Right atrium auricular region (tissue), 2 donors: Measurements from ENCODE around the gene CD33. TPM values are rescaled to one million over a fixed set of nuclear protein-coding genes. Genes with fewer than 3 reads are reported as not detected.

ENCODE experiments used
- DNase-seq: peaks from one replicate; pipeline ENCODE4 v3.0.0-alpha.2; 2019; ENCODE audit warnings: low spot score
- H3K27ac ChIP-seq, 2 donors: fragments of 200-600 bp; sonication (generic); 1 replicate in 1 of 2; 2 replicates in 1 of 2; pipeline ENCODE4 v1.5.1; 2016 to 2019
- H3K27me3 ChIP-seq, 2 donors: fragments of 200-600 bp; sonication (generic); one replicate each; pipeline versions ENCODE4 v1.5.1 to v1.6.0; 2017 to 2019
- H3K36me3 ChIP-seq: fragments of 200-600 bp; sonication (generic); one replicate; pipeline ENCODE4 v1.5.1; 2016
- H3K4me1 ChIP-seq, 2 donors: fragments of 200-600 bp; sonication (generic); one replicate each; pipeline versions ENCODE4 v1.5.1 to v1.6.0; 2017 to 2019
- H3K4me3 ChIP-seq, 2 donors: fragments of 200-600 bp; sonication (generic); 1 replicate in 1 of 2; 2 replicates in 1 of 2; pipeline ENCODE4 v1.5.1; 2017 to 2019; ENCODE audit warnings: mild to moderate bottlenecking in 1 of 2, moderate library complexity in 1 of 2
- H3K9me3 ChIP-seq, 2 donors: fragments of 200-600 bp; sonication (generic); one replicate each; pipeline ENCODE4 v1.5.1; 2019
- CTCF ChIP-seq, 2 donors: fragments of 200-600 bp; sonication (generic); IDR thresholded peaks; one replicate each; pipeline ENCODE4 v1.5.1; 2019; ENCODE audit warnings: antibody characterized with exemption in 2 of 2
- total RNA-seq, 2 donors: library from RNA; depleted of rRNA; stranded (reverse); fragments of >200 nt; gene quantifications; one replicate each; pipeline ENCODE4 v1.1.0, GENCODE V29; 2016

Gene CD33
- total RNA-seq, 2 donors from 2014 or later: 2.3 to 4.2 TPM

- no peak overlapping the region for H3K27ac ChIP-seq
- no peaks in the 10 kb centered on the region for H3K36me3 ChIP-seq
- DNase-seq: no peak
- no peak for TF ChIP-seq CTCF (IDR thresholded peaks at IDR 0.05)
- no peaks in the 10 kb centered on the region for H3K27me3 ChIP-seq
- no peaks in the 10 kb centered on the region for H3K4me1 ChIP-seq
- H3K9me3 ChIP-seq: no peaks in the 10 kb centered on the region
- H3K4me3 ChIP-seq: no peak overlapping the region
Observed at GRCh38 chr19:51256155-51256625, 31.3 kb downstream of the CD33 start.

GRCh38 chr19:51257471-51257870 lies 32.6 kb downstream of the CD33 start:
- Histone ChIP-seq H3K4me3 (no peak overlapping the region), H3K9me3 (no peaks in the 10 kb centered on the region), H3K27ac (no peak overlapping the region), H3K4me1 (no peaks in the 10 kb centered on the region), H3K36me3 (no peaks in the 10 kb centered on the region), H3K27me3 (no peaks in the 10 kb centered on the region)
- DNase-seq: no peak
- TF ChIP-seq CTCF (IDR thresholded peaks at IDR 0.05): no peak

GRCh38 chr19:51258165-51259160 lies 33.6 kb downstream of the CD33 start:
- Histone ChIP-seq H3K27me3 (no peaks in the 10 kb centered on the region), H3K27ac (no peak overlapping the region), H3K4me3 (no peak overlapping the region), H3K9me3 (no peaks in the 10 kb centered on the region), H3K4me1 (no peaks in the 10 kb centered on the region), H3K36me3 (no peaks in the 10 kb centered on the region)
- no peak for DNase-seq
- TF ChIP-seq CTCF (IDR thresholded peaks at IDR 0.05): no peak

GRCh38 chr19:51259348-51260245 lies 34.7 kb downstream of the CD33 start:
- Histone ChIP-seq H3K36me3 (no peaks in the 10 kb centered on the region), H3K27ac (no peak overlapping the region), H3K4me1 (no peaks in the 10 kb centered on the region), H3K9me3 (no peaks in the 10 kb centered on the region), H3K4me3 (no peak overlapping the region), H3K27me3 (no peaks in the 10 kb centered on the region)
- TF ChIP-seq CTCF (IDR thresholded peaks at IDR 0.05): peak in 1 of 2 donors; percentile 46
- DNase-seq: no peak

- H3K4me3 ChIP-seq: no peak overlapping the region
- H3K27ac ChIP-seq: no peak overlapping the region
- H3K9me3 ChIP-seq: no peaks in the 10 kb centered on the region
- TF ChIP-seq CTCF (IDR thresholded peaks at IDR 0.05): no peak
- DNase-seq: no peak
- no peaks in the 10 kb centered on the region for H3K36me3 ChIP-seq
- H3K4me1 ChIP-seq: no peaks in the 10 kb centered on the region
- no peaks in the 10 kb centered on the region for H3K27me3 ChIP-seq
Observed at GRCh38 chr19:51263808-51264207, 38.9 kb downstream of the CD33 start.
